Rectal smooth muscle tissue (tissue), 1 donor: ENCODE data around the gene SIRT2.
A peak's percentile ranks its signal among the peaks of the same experiment; 100 is the strongest.
"Not testable (repeated sequence)": the region's sequence is repeated elsewhere in the genome, so short reads cannot be mapped to it uniquely, and the experiment has no call there.

ENCODE experiments used
- H3K27ac ChIP-seq: one replicate; pipeline ENCODE4 v1.7.0; 2013; ENCODE audit warnings: low read depth, low read length, inconsistent platforms
- H3K27me3 ChIP-seq: one replicate; pipeline ENCODE4 v1.7.0; 2013; ENCODE audit warnings: low read length; ENCODE audit not compliant: control insufficient read depth, insufficient read depth
- H3K36me3 ChIP-seq: one replicate; pipeline ENCODE4 v1.7.0; 2013; ENCODE audit warnings: low read length; ENCODE audit not compliant: control insufficient read depth, insufficient read depth
- H3K4me1 ChIP-seq: one replicate; pipeline ENCODE4 v1.7.0; 2013; ENCODE audit warnings: low read length; ENCODE audit not compliant: control insufficient read depth, insufficient read depth
- H3K4me3 ChIP-seq: one replicate; pipeline ENCODE4 v1.7.0; 2013; ENCODE audit warnings: low read length
- H3K9ac ChIP-seq: one replicate; pipeline ENCODE4 v1.7.0; 2013; ENCODE audit warnings: low read length

The SIRT2 gene

GRCh38 chr19:38833092-38833425 is 66.4 kb downstream of the SIRT2 start:
- Histone ChIP-seq H3K27me3 (no peaks in the 10 kb centered on the region), H3K4me1 (peaks cover 7% of the 10 kb centered on the region), H3K4me3 (no peak overlapping the region), H3K36me3 (peaks cover 21% of the 10 kb centered on the region), H3K9ac (no peak overlapping the region), H3K27ac (peak overlapping the region; percentile 19)

- peaks cover 8% of the 10 kb centered on the region for H3K36me3 ChIP-seq
- H3K9ac ChIP-seq = peak overlapping the region; percentile 91
- no peaks in the 10 kb centered on the region for H3K27me3 ChIP-seq
- H3K27ac ChIP-seq = peak overlapping the region; percentile 94
- H3K4me1 ChIP-seq = peaks cover 7% of the 10 kb centered on the region
- H3K4me3 ChIP-seq = peak overlapping the region; percentile 88
These were observed 68.2 kb downstream of the SIRT2 start for GRCh38 chr19:38831142-38831605.

GRCh38 chr19:38830039-38830733 is 69.2 kb downstream of the SIRT2 start:
- H3K4me1 ChIP-seq = peaks cover 7% of the 10 kb centered on the region
- no peak overlapping the region for H3K9ac ChIP-seq

GRCh38 chr19:38829203-38829602 is 70.2 kb downstream of the SIRT2 start:
- H3K4me3 ChIP-seq, H3K4me1 ChIP-seq, H3K27ac ChIP-seq, H3K9ac ChIP-seq, H3K36me3 ChIP-seq, H3K27me3 ChIP-seq: not testable (repeated sequence)

More at GRCh38 chr19:38830039-38830733, 69.2 kb downstream of the SIRT2 start:
- peak overlapping the region; percentile 88 for H3K4me3 ChIP-seq
- H3K27me3 ChIP-seq = no peaks in the 10 kb centered on the region
- no peak overlapping the region for H3K27ac ChIP-seq
- H3K36me3 ChIP-seq = peaks cover 6% of the 10 kb centered on the region
